ENCODE data around the gene CACNB2. TPM values are rescaled to one million over a fixed set of nuclear protein-coding genes. Genes with fewer than 3 reads are reported as not detected.
"Not testable (repeated sequence)": the region's sequence is repeated elsewhere in the genome, so short reads cannot be mapped to it uniquely, and the experiment has no call there.

The CACNB2 gene
- total RNA-seq, 1 experiment from 2014 or later, result 0.07 TPM

DNA sequence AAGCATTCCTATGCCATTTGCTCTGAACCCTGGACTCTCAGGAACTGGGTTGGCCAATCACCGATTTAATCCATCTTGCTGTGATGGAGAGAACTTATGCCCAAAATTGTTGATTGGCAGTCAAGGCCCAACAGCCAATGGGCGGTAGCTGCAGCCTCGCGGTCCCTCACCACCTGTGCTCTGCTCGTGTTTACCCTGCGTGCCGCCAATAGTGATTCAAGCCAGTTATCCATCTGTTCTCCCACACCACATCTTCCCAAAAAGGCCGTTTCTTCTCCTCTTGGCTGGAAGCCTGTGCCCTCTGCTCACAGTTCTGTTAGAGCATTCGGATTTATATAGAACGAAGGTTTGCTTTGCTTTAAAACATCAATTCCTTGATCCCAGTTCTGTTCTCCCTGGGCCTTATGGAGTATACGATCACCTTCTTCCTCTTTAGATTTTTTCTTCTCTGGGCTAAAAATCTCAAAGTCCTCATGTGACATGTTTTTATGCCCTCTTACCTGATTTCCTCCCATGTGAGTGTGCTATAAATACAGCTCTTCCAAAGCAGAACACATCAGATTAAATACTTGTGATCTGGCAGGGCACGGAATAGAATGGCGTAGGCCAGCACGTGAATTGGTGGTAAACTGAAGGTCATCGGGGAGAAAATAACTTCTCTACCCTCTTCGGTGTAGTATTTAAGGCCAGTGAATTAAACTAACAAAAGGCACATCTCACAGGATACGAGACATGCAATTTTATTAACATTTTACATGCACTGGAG is 298.3 kb downstream of the CACNB2 start:
- Histone ChIP-seq H3K9ac (ENCODE audit: low read length) (no peak overlapping the region), H3K36me3 (ENCODE audit: low read depth, low read length) (no peaks in the 10 kb centered on the region), H3F3A (ENCODE audit: low read length, unreplicated experiment) (no peaks in the 10 kb centered on the region), H3K27me3 (ENCODE audit: low read length) (0 out of 2 replicates have a peak, but pooled peaks cover 5% of the 10 kb centered on the region), H3K4me1 (ENCODE audit: insufficient read depth, low read length) (no peaks in the 10 kb centered on the region), H3K4me3 (ENCODE audit: low read length) (no peak overlapping the region), H3K79me2 (ENCODE audit: low read length) (no peaks in the 10 kb centered on the region), H3K27ac (ENCODE audit: low read length) (no peak overlapping the region), H3K9me3 (ENCODE audit: low read length) (no peaks in the 10 kb centered on the region), H3K4me2 (ENCODE audit: low read length) (no peak overlapping the region), H4K20me1 (ENCODE audit: low read length) (no peaks in the 10 kb centered on the region), H2AFZ (ENCODE audit: low read length) (no peak overlapping the region), H3K9me2 (replicated peaks; ENCODE audit: low read length) (no peaks in the 10 kb centered on the region)
- no TSS peak for BruUV-seq (replicated peaks)
- TF ChIP-seq EZH2 (IDR thresholded peaks at IDR 0.05; ENCODE audit: low read length, unreplicated experiment) (no peak), EZH2phosphoT487 (IDR thresholded peaks at IDR 0.05; ENCODE audit: borderline replicate concordance, low read length) (no peak)
- TF ChIP-seq, protein P1, sequence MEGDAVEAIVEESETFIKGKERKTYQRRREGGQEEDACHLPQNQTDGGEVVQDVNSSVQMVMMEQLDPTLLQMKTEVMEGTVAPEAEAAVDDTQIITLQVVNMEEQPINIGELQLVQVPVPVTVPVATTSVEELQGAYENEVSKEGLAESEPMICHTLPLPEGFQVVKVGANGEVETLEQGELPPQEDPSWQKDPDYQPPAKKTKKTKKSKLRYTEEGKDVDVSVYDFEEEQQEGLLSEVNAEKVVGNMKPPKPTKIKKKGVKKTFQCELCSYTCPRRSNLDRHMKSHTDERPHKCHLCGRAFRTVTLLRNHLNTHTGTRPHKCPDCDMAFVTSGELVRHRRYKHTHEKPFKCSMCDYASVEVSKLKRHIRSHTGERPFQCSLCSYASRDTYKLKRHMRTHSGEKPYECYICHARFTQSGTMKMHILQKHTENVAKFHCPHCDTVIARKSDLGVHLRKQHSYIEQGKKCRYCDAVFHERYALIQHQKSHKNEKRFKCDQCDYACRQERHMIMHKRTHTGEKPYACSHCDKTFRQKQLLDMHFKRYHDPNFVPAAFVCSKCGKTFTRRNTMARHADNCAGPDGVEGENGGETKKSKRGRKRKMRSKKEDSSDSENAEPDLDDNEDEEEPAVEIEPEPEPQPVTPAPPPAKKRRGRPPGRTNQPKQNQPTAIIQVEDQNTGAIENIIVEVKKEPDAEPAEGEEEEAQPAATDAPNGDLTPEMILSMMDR (conservative IDR thresholded peaks at IDR 0.05; ENCODE audit: low read depth, low read length), result no peak
- intact Hi-C loops (cut with micrococcal nuclease), result no loop called here
- CTCF ChIA-PET, result no interaction called here
- POLR2A ChIA-PET (ENCODE audit: unreplicated experiment), result no interaction called here
- ATAC-seq, result no peak
- no peak for DNase-seq

DNA sequence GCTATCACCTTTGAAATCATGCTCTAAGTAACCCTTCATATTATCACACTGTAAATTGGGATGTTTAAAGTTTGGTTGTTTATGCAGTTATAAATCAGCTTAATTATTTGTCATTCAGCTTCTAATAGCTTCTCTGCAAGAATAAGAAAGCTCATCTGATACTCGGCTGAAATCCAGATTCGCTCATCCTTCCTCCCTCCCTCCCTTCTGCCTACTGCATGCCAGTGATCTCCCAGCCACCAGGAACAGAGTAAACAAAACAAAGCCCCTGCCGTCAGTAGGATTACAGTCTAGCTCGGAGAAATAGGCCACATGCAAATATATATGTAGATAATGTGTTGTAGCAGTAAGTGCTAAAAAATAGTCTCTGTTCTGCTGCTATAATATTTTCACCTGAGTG is 299.4 kb downstream of the CACNB2 start:
- no peak for ATAC-seq

DNA sequence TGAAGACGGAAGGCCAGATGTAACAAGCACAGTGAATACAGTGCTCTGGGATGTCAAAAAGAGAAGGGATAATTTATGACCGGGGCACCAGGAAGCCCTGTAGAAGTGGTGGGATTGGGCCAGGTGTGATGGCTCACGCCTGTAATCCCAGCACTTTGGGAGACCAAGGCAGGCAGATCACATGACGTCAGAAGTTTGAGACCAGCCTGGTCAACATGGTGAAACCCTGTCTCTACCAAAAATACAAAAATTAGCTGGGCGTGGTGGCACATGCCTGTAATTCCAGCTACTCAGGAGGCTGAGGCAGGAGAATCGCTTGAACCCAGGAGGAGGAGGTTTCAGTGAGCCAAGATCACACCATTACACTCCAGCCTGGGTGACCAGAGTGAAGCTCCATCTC is 305.4 kb downstream of the CACNB2 start:
- H3K4me1 ChIP-seq (ENCODE audit: insufficient read depth, low read length); intact Hi-C loops (cut with micrococcal nuclease); H3K9ac ChIP-seq (ENCODE audit: low read length); H3F3A ChIP-seq (ENCODE audit: low read length, unreplicated experiment); H4K20me1 ChIP-seq (ENCODE audit: low read length); BruUV-seq (replicated peaks); DNase-seq; H3K27ac ChIP-seq (ENCODE audit: low read length); H3K9me3 ChIP-seq (ENCODE audit: low read length); H3K9me2 ChIP-seq (replicated peaks; ENCODE audit: low read length); POLR2A ChIA-PET (ENCODE audit: unreplicated experiment); H3K79me2 ChIP-seq (ENCODE audit: low read length); H3K36me3 ChIP-seq (ENCODE audit: low read depth, low read length); H2AFZ ChIP-seq (ENCODE audit: low read length); CTCF ChIA-PET; H3K4me2 ChIP-seq (ENCODE audit: low read length); ATAC-seq; H3K4me3 ChIP-seq (ENCODE audit: low read length): not testable (repeated sequence)
- peaks cover 17% of the 10 kb centered on the region for H3K27me3 ChIP-seq (ENCODE audit: low read length)

More for the DNA sequence above, 299.4 kb downstream of the CACNB2 start:
- intact Hi-C loops (cut with micrococcal nuclease), result no loop called here
- CTCF ChIA-PET, result no interaction called here
- no TSS peak for BruUV-seq (replicated peaks)
- H4K20me1 ChIP-seq (ENCODE audit: low read length), result no peaks in the 10 kb centered on the region
- no peak overlapping the region for H2AFZ ChIP-seq (ENCODE audit: low read length)
- H3F3A ChIP-seq (ENCODE audit: low read length, unreplicated experiment), result no peaks in the 10 kb centered on the region
- no peaks in the 10 kb centered on the region for H3K36me3 ChIP-seq (ENCODE audit: low read depth, low read length)
- H3K9me3 ChIP-seq (ENCODE audit: low read length), result no peaks in the 10 kb centered on the region
- H3K4me1 ChIP-seq (ENCODE audit: insufficient read depth, low read length), result no peaks in the 10 kb centered on the region
- H3K9ac ChIP-seq (ENCODE audit: low read length), result no peak overlapping the region
- no peak overlapping the region for H3K4me2 ChIP-seq (ENCODE audit: low read length)
- TF ChIP-seq EZH2 (IDR thresholded peaks at IDR 0.05; ENCODE audit: low read length, unreplicated experiment), result no peak
- no peaks in the 10 kb centered on the region for H3K79me2 ChIP-seq (ENCODE audit: low read length)
- no peak overlapping the region for H3K27ac ChIP-seq (ENCODE audit: low read length)
- DNase-seq, result no peak
- H3K4me3 ChIP-seq (ENCODE audit: low read length), result no peak overlapping the region
- POLR2A ChIA-PET (ENCODE audit: unreplicated experiment), result no interaction called here
- H3K9me2 ChIP-seq (replicated peaks; ENCODE audit: low read length), result no peaks in the 10 kb centered on the region
- 0 out of 2 replicates have a peak, but pooled peaks cover 5% of the 10 kb centered on the region for H3K27me3 ChIP-seq (ENCODE audit: low read length)

DNA sequence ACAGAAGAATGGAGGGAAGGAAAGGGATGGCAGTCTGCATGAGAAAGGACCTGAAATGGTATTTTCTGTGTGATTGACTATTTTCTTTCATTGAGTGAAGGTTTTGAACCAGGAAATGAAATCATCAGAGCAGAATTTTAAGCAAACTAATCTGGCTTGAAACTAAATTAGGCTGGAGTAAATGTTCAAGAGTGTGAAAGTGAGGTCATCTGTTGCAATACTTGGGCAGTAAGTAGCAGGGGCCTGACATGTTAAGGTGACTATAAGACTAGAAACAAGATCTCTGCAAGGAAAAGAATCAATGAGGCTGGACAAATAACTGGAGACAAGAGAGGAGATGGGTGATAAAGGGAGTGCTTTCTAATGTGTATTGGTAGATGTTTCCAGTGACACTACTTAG is 306.0 kb downstream of the CACNB2 start:
- H3K9me3 ChIP-seq (ENCODE audit: low read length), result no peaks in the 10 kb centered on the region
- no peaks in the 10 kb centered on the region for H3K9me2 ChIP-seq (replicated peaks; ENCODE audit: low read length)
- no peak overlapping the region for H3K27ac ChIP-seq (ENCODE audit: low read length)
- no peaks in the 10 kb centered on the region for H4K20me1 ChIP-seq (ENCODE audit: low read length)
- H3K4me3 ChIP-seq (ENCODE audit: low read length), result no peak overlapping the region
- H3K9ac ChIP-seq (ENCODE audit: low read length), result no peak overlapping the region
- no peaks in the 10 kb centered on the region for H3K36me3 ChIP-seq (ENCODE audit: low read depth, low read length)
- no peak for DNase-seq
- no peak for ATAC-seq
- H3K4me1 ChIP-seq (ENCODE audit: insufficient read depth, low read length), result no peaks in the 10 kb centered on the region
- intact Hi-C loops (cut with micrococcal nuclease), result no loop called here
- H3K27me3 ChIP-seq (ENCODE audit: low read length), result peaks cover 22% of the 10 kb centered on the region
- BruUV-seq (replicated peaks), result no TSS peak
- H3F3A ChIP-seq (ENCODE audit: low read length, unreplicated experiment), result no peaks in the 10 kb centered on the region
- ChIA-PET CTCF (no interaction called here), POLR2A (ENCODE audit: unreplicated experiment) (no interaction called here)
- no peak overlapping the region for H2AFZ ChIP-seq (ENCODE audit: low read length)
- H3K79me2 ChIP-seq (ENCODE audit: low read length), result no peaks in the 10 kb centered on the region
- TF ChIP-seq, protein P1 (conservative IDR thresholded peaks at IDR 0.05; ENCODE audit: low read depth, low read length), result no peak
- TF ChIP-seq EZH2 (IDR thresholded peaks at IDR 0.05; ENCODE audit: low read length, unreplicated experiment), result no peak
- no peak for TF ChIP-seq EZH2phosphoT487 (IDR thresholded peaks at IDR 0.05; ENCODE audit: borderline replicate concordance, low read length)
- H3K4me2 ChIP-seq (ENCODE audit: low read length), result no peak overlapping the region
